ENCODE results near the gene KCNJ15.
"Not testable (repeated sequence)": the region's sequence is repeated elsewhere in the genome, so short reads cannot be mapped to it uniquely, and the experiment has no call there.

The KCNJ15 gene

DNA sequence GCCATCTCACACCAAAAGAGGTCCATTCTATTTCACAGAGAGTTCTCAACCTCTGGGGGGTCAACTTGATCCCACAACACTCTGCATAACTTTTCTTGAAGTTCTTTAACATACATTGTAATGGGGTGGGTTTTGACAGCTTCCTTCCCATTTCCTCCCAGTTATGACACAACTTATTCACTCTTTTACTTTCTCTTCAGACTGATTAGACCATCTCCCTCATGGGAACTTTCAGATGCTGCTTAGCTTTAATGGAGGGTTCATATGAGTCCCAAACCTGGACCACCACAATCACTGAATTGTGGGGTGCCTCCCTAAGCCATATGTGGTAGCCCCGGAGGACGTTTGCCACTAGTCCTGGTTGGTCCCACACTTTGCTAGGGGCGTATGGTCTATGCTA lies 28.3 kb upstream of the KCNJ15 start:
- Histone ChIP-seq H3K4me3 (ENCODE audit: low read depth, low read length) (no peak overlapping the region), H3K27ac (ENCODE audit: low read depth, low read length) (no peak overlapping the region), H3K4me1 (ENCODE audit: control insufficient read depth, insufficient read depth, low read length, unreplicated experiment) (no peaks in the 10 kb centered on the region), H3K27me3 (ENCODE audit: insufficient read depth, low read length) (no peaks in the 10 kb centered on the region), H3K79me2 (ENCODE audit: control insufficient read depth, insufficient read depth, low read length, unreplicated experiment) (no peaks in the 10 kb centered on the region), H2AFZ (ENCODE audit: low read length, unreplicated experiment) (no peak overlapping the region), H3K36me3 (ENCODE audit: insufficient read depth, low read length) (peaks cover 4% of the 10 kb centered on the region; the same call in 1 of the 2 replicates)

DNA sequence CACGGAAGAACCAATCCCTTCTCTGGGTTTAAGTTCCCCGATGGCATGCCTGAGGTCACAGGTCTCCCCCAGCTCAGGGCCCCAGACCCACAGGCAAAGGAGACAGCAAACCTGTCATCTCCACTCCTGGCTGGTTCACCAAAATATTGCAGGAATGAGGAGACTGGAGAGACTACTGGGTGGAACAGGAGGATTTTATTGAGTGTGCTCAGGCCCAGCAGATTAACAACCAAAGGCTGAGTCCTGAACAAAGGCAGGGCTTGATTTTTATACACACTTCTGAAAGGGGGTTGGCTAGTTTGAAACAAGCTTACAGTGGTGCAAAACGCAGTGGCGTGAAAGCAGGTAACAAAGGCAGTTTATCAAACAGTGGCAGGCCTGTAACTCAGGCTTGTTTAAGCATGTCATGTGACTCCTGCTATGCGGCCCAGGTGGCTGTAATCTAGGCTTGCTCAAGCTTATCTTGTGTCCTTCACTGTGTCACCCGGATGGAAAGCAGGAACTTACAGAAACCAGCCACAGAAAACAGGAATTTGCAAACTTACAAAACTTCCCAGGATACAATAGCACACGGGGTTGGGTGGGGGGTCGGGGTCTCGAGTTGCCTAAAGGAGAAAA lies 27.4 kb upstream of the KCNJ15 start:
- no peak overlapping the region for H3K27ac ChIP-seq (ENCODE audit: low read depth, low read length)
- peaks cover 4% of the 10 kb centered on the region; the same call in 1 of the 2 replicates for H3K36me3 ChIP-seq (ENCODE audit: insufficient read depth, low read length)
- no peak overlapping the region for H3K4me3 ChIP-seq (ENCODE audit: low read depth, low read length)
- H2AFZ ChIP-seq (ENCODE audit: low read length, unreplicated experiment), result no peak overlapping the region
- no peaks in the 10 kb centered on the region for H3K27me3 ChIP-seq (ENCODE audit: insufficient read depth, low read length)
- H3K4me1 ChIP-seq (ENCODE audit: control insufficient read depth, insufficient read depth, low read length, unreplicated experiment), result no peaks in the 10 kb centered on the region
- H3K79me2 ChIP-seq (ENCODE audit: control insufficient read depth, insufficient read depth, low read length, unreplicated experiment), result no peaks in the 10 kb centered on the region

DNA sequence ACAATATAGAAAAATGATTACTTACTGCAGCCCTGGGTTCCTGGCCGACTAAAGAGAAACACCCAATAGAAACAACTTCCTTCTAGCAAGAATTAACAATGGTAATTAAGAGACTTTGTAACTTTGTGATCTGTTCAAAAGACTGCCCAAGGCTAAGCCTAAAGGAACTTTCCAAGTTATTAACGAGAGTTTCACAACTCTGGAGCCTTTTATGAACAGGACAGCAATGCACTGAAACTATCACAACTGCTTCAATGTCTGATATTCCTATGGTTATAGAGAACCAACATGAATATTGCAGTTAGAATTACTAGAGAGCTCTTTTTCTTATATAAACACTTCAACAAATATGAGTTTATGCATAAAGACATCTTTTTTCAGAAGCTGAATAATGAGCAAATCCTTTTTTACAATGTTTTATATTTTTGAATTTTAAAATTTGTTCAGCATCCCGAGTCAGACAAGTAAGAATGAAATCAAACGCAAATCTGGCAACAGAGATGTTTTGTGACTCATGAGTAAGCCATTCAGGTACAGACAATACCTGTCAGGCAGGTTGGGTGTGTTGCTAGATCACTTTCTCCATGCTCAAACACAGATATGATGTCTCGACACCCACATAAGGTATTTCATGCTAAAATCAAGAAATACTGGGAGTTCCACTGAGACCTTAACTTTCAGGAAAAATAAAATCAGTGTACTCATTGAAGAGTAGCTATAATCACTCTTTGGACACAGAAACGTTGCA lies 22.2 kb upstream of the KCNJ15 start:
- H3K4me1 ChIP-seq (ENCODE audit: control insufficient read depth, insufficient read depth, low read length, unreplicated experiment), result peaks cover 4% of the 10 kb centered on the region
- no peak overlapping the region for H2AFZ ChIP-seq (ENCODE audit: low read length, unreplicated experiment)
- no peaks in the 10 kb centered on the region for H3K36me3 ChIP-seq (ENCODE audit: insufficient read depth, low read length)
- H3K79me2 ChIP-seq (ENCODE audit: control insufficient read depth, insufficient read depth, low read length, unreplicated experiment), result no peaks in the 10 kb centered on the region
- no peaks in the 10 kb centered on the region for H3K27me3 ChIP-seq (ENCODE audit: insufficient read depth, low read length)
- no peak overlapping the region for H3K4me3 ChIP-seq (ENCODE audit: low read depth, low read length)
- no peak overlapping the region for H3K27ac ChIP-seq (ENCODE audit: low read depth, low read length)

DNA sequence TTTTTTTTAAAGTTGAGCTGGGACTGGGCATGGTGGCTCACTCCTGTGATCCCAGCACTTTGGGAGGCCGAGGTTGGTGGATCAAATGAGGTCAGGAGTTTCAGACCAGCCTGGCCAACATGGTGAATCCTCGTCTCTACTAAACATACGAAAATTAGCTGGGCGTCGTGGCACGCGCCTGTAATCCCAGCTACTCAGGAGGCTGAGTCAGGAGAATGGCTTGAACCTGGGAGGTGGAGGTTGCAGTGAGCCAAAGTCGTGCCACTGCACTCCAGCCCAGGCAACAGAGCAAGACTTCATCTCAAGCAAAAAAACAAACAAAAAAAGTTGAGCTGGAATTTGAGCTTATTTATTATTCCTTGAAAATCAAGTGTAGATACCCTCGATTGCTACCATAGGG lies 21.5 kb upstream of the KCNJ15 start:
- H3K4me1 ChIP-seq (ENCODE audit: control insufficient read depth, insufficient read depth, low read length, unreplicated experiment); H3K27ac ChIP-seq (ENCODE audit: low read depth, low read length); H3K4me3 ChIP-seq (ENCODE audit: low read depth, low read length); H3K27me3 ChIP-seq (ENCODE audit: insufficient read depth, low read length); H3K79me2 ChIP-seq (ENCODE audit: control insufficient read depth, insufficient read depth, low read length, unreplicated experiment); H3K36me3 ChIP-seq (ENCODE audit: insufficient read depth, low read length); H2AFZ ChIP-seq (ENCODE audit: low read length, unreplicated experiment): not testable (repeated sequence)

DNA sequence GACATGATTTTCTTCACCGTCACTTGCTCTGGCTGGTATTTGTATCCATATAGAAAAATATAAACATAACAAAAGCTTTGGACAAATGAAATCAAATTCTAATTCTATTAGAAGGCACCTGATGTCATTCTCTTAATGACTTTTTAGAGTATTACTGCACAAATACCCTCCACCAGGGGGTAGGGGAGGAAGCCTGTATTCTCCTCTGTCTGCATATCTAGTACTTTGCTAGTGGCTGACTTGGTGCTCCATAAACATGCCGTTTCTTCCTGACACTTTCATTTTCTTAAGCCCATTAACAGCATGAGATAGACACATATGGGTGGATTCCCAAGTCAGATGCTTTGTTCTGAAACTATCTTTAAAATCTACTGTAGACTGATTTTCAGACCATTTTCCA lies 20.6 kb upstream of the KCNJ15 start:
- peak overlapping the region; percentile 46 for H2AFZ ChIP-seq (ENCODE audit: low read length, unreplicated experiment)
- no peaks in the 10 kb centered on the region for H3K79me2 ChIP-seq (ENCODE audit: control insufficient read depth, insufficient read depth, low read length, unreplicated experiment)
- H3K4me1 ChIP-seq (ENCODE audit: control insufficient read depth, insufficient read depth, low read length, unreplicated experiment), result peaks cover 15% of the 10 kb centered on the region
- 0 out of 2 replicates have a peak overlapping the region, but pooled peaks have one; percentile 4 for H3K4me3 ChIP-seq (ENCODE audit: low read depth, low read length)
- no peaks in the 10 kb centered on the region for H3K36me3 ChIP-seq (ENCODE audit: insufficient read depth, low read length)
- no peaks in the 10 kb centered on the region for H3K27me3 ChIP-seq (ENCODE audit: insufficient read depth, low read length)
- 0 out of 2 replicates have a peak overlapping the region, but pooled peaks have one; percentile 6 for H3K27ac ChIP-seq (ENCODE audit: low read depth, low read length)

DNA sequence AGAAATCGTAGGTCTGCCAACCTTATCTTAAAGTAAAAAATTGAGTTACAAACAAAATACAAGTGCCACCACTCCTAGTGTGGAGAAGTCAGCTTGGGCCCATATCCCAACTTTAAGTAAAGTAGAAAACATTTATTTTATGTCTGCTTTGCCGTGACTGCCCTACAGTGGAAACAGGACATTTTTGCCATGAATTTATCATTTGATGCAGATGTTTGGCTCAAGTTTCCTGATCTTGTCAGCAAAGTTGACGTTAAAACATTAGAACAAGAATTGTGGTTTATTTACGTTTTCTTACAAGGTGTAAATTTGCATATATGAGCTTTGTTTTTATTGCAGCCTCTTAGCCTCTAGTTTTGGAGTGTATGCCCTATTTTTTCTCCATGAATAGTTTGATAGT lies 17.1 kb upstream of the KCNJ15 start:
- H3K27me3 ChIP-seq (ENCODE audit: insufficient read depth, low read length), result no peaks in the 10 kb centered on the region
- H3K27ac ChIP-seq (ENCODE audit: low read depth, low read length), result no peak overlapping the region
- H2AFZ ChIP-seq (ENCODE audit: low read length, unreplicated experiment), result no peak overlapping the region
- no peak overlapping the region for H3K4me3 ChIP-seq (ENCODE audit: low read depth, low read length)
- H3K79me2 ChIP-seq (ENCODE audit: control insufficient read depth, insufficient read depth, low read length, unreplicated experiment), result no peaks in the 10 kb centered on the region
- H3K4me1 ChIP-seq (ENCODE audit: control insufficient read depth, insufficient read depth, low read length, unreplicated experiment), result peaks cover 25% of the 10 kb centered on the region
- H3K36me3 ChIP-seq (ENCODE audit: insufficient read depth, low read length), result no peaks in the 10 kb centered on the region

DNA sequence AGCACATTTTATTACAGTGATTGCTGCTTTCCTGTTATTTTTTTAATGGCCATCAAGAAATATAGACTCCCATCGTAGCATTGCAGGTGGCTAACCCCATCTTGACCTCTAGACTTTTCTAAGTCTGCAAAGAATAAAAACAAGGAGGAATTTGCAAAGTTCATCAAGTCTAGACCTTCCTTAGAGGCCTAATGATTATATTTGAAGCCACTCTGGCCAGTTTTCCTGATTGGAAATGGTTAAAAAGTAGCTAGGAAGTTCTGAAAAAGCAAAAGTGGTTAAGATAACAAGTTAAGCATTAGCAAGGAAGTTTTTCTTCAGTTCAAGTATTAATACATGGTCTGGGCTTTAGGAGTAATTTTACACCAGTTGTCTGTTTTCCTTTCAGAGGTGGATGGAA lies 16.7 kb upstream of the KCNJ15 start:
- Histone ChIP-seq H3K27me3 (ENCODE audit: insufficient read depth, low read length) (no peaks in the 10 kb centered on the region), H3K36me3 (ENCODE audit: insufficient read depth, low read length) (no peaks in the 10 kb centered on the region), H3K79me2 (ENCODE audit: control insufficient read depth, insufficient read depth, low read length, unreplicated experiment) (no peaks in the 10 kb centered on the region), H2AFZ (ENCODE audit: low read length, unreplicated experiment) (peak overlapping the region; percentile 35), H3K4me1 (ENCODE audit: control insufficient read depth, insufficient read depth, low read length, unreplicated experiment) (peaks cover 30% of the 10 kb centered on the region), H3K4me3 (ENCODE audit: low read depth, low read length) (no peak overlapping the region), H3K27ac (ENCODE audit: low read depth, low read length) (peak overlapping the region; percentile 70)

DNA sequence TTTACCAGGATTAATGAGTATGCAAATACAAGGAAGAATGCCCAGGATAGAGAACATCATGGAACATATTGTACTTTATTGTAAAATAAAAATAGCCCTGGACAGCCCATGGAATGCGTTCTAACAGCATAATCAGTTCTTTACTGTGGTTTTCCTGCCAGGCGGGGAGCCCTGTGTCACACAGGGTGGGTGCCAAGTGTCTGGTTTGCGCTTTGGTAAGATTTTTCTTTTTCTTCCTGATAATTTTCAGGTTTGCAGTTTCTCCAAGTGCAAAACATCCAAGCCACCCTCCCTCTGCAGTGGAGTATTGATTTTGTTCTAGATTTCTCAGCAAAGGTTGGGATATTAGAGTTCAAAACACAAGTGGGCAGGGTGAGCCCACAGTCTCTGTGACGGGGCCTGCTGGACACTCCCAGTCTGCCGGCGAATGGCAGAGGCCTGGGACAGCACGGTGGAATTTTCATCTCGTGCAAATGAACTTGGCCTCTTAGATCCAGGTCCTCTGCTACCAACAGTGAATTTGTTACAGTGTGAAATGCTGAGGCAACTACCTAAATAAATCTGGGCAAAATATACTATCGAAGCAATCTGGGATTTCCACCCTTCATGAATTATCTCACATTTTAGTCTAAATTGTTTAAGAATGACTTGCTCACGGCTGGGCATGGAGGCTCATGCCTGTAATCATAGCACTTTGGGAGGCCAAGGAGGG lies 15.6 kb upstream of the KCNJ15 start:
- Histone ChIP-seq H3K79me2 (ENCODE audit: control insufficient read depth, insufficient read depth, low read length, unreplicated experiment) (no peaks in the 10 kb centered on the region), H3K4me1 (ENCODE audit: control insufficient read depth, insufficient read depth, low read length, unreplicated experiment) (peaks cover 38% of the 10 kb centered on the region), H3K36me3 (ENCODE audit: insufficient read depth, low read length) (no peaks in the 10 kb centered on the region), H3K27ac (ENCODE audit: low read depth, low read length) (peak overlapping the region; percentile 70), H3K4me3 (ENCODE audit: low read depth, low read length) (no peak overlapping the region), H2AFZ (ENCODE audit: low read length, unreplicated experiment) (peak overlapping the region; percentile 47), H3K27me3 (ENCODE audit: insufficient read depth, low read length) (no peaks in the 10 kb centered on the region)

DNA sequence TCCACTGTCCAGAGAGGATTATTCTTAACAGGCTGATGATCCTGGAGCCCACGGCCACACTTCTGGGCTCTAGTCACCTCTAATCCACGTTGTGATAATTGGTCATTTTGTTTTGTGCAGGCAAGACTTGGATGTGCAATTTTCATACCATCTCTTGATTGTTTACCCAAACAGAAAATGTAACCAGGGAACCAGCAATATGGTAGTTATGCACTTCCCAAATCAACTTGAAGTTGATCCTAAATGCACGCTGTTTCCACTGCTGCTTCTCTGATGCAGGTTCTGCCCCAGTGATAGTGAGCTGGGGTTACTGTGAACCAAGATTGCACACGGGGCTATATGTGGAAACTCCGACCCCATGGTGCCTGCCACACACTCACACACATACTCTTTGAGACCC lies 14.7 kb upstream of the KCNJ15 start:
- Histone ChIP-seq H2AFZ (ENCODE audit: low read length, unreplicated experiment) (no peak overlapping the region), H3K36me3 (ENCODE audit: insufficient read depth, low read length) (no peaks in the 10 kb centered on the region), H3K27me3 (ENCODE audit: insufficient read depth, low read length) (no peaks in the 10 kb centered on the region), H3K79me2 (ENCODE audit: control insufficient read depth, insufficient read depth, low read length, unreplicated experiment) (no peaks in the 10 kb centered on the region), H3K4me3 (ENCODE audit: low read depth, low read length) (no peak overlapping the region), H3K4me1 (ENCODE audit: control insufficient read depth, insufficient read depth, low read length, unreplicated experiment) (peaks cover 34% of the 10 kb centered on the region), H3K27ac (ENCODE audit: low read depth, low read length) (peak overlapping the region; percentile 70; the same call in 1 of the 2 replicates)

DNA sequence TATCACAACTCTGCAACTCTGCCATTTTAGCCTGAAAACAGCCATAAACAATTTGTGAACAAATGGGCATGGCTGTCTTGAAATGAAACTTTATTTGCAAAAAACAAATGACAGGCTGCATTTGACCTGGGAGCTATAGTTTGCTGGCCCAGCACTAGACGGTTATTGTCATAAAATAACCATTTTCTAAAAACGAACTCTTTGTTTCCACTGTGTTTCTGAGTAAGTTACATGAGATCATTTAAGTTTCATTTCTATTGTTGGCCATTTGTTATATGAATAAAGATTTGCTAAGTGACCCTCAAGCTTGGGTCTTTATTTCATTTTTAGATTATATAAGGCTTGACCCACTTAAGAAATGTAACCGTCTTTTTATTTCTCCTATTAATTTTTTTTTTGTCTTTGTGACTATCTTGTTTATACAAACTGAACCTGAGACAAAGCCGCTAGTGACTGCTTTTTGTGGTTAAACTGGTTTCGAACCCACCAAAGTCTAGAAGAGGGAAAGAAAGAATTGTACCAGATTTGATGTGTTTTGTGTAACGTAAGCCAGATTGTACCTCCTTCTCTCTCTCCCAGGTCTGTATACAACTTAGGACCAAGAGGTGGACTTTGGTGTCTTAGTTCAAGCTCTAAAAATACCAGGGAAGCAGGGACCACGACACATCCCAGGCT lies 12.9 kb upstream of the KCNJ15 start:
- Histone ChIP-seq H3K4me1 (ENCODE audit: control insufficient read depth, insufficient read depth, low read length, unreplicated experiment) (peaks cover 34% of the 10 kb centered on the region), H2AFZ (ENCODE audit: low read length, unreplicated experiment) (no peak overlapping the region), H3K79me2 (ENCODE audit: control insufficient read depth, insufficient read depth, low read length, unreplicated experiment) (no peaks in the 10 kb centered on the region), H3K27ac (ENCODE audit: low read depth, low read length) (peak overlapping the region; percentile 94), H3K27me3 (ENCODE audit: insufficient read depth, low read length) (no peaks in the 10 kb centered on the region), H3K36me3 (ENCODE audit: insufficient read depth, low read length) (no peaks in the 10 kb centered on the region), H3K4me3 (ENCODE audit: low read depth, low read length) (no peak overlapping the region)

All from ACC112 (cell line).